Measurements from ENCODE around the gene TIGAR. TPM values are rescaled to one million over a fixed set of nuclear protein-coding genes. Genes with fewer than 3 reads are reported as not detected.

The TIGAR gene
- total RNA-seq, 2 experiments from 2014 or later = 8.2 to 8.7 TPM

GRCh38 chr12:4273652-4274395 is 47.2 kb upstream of the TIGAR start, which contains the start of gene CCND2:
Gene CCND2, plus strand, starts transcription at chr12:4273762. Its CDS starts 279 bp downstream, at chr12:4274041.
- Mint-ChIP-seq H3K9me3 (no peaks in the 10 kb centered on the region), H3K27me3 (no peaks in the 10 kb centered on the region), H3K4me1 (ENCODE audit: low read depth) (peaks cover 18% of the 10 kb centered on the region), H3K36me3 (ENCODE audit: low read depth) (peaks cover 54% of the 10 kb centered on the region), H3K27ac (peak within 1 kb of the TSS; percentile 100), H3K4me3 (peak within 1 kb of the TSS; percentile 100)
- ChIA-PET POLR2A (interaction anchor here (0.9 to 17.2 kb wide), 17 partner anchors 9 to 380 kb away, joined by 3 to 375 read pairs (median 5); no protein-coding TSS in a partner anchor), CTCF (interaction anchor here (0.7 to 1.7 kb wide), 5 partner anchors 9 to 388 kb away, joined by 3 to 5 read pairs (median 4); no protein-coding TSS in a partner anchor)
- intact Hi-C loops (cut with micrococcal nuclease) = loop anchor here (2.0 to 5.0 kb wide), 3 partner anchors 131 to 402 kb away; partner anchors contain the start of gene PARP11
- TF ChIP-seq CTCF (IDR thresholded peaks at IDR 0.05) = no peak
- ATAC-seq = peak; percentile 26
- DNase-seq = peak; percentile 90

- ChIA-PET CTCF (interaction anchor here (1.0 to 5.2 kb wide), 6 partner anchors 10 to 280 kb away, joined by 3 to 136 read pairs (median 28); no protein-coding TSS in a partner anchor), POLR2A (interaction anchor here (0.9 to 17.2 kb wide), 13 partner anchors 9 to 303 kb away, joined by 3 to 375 read pairs (median 8); no protein-coding TSS in a partner anchor)
- TF ChIP-seq CTCF (IDR thresholded peaks at IDR 0.05) = no peak
- Mint-ChIP-seq H3K27ac (peak overlapping the region; percentile 100), H3K27me3 (no peaks in the 10 kb centered on the region), H3K36me3 (ENCODE audit: low read depth) (peaks cover 61% of the 10 kb centered on the region), H3K9me3 (no peaks in the 10 kb centered on the region), H3K4me3 (peak overlapping the region; percentile 100), H3K4me1 (ENCODE audit: low read depth) (peaks cover 25% of the 10 kb centered on the region)
- ATAC-seq (no peak), DNase-seq (no peak)
- intact Hi-C loops (cut with micrococcal nuclease) = loop anchor here (5.0 kb wide), 2 partner anchors 277 to 402 kb away; partner anchors contain the start of gene PARP11
Observed at GRCh38 chr12:4274396-4275015, 46.5 kb upstream of the TIGAR start.

- Mint-ChIP-seq H3K9me3 (no peaks in the 10 kb centered on the region), H3K36me3 (ENCODE audit: low read depth) (peaks cover 69% of the 10 kb centered on the region), H3K27ac (peak overlapping the region; percentile 100), H3K4me3 (peak overlapping the region; percentile 100), H3K27me3 (no peaks in the 10 kb centered on the region), H3K4me1 (ENCODE audit: low read depth) (peaks cover 33% of the 10 kb centered on the region)
- TF ChIP-seq CTCF (IDR thresholded peaks at IDR 0.05) = no peak
- CTCF ChIA-PET = interaction anchor here (0.7 to 5.2 kb wide), 21 partner anchors 7 to 390 kb away, joined by 3 to 136 read pairs (median 16); no protein-coding TSS in a partner anchor
- ATAC-seq = no peak
- POLR2A ChIA-PET = interaction anchor here (0.9 to 17.2 kb wide), 21 partner anchors 6 to 406 kb away, joined by 3 to 375 read pairs (median 4); partner anchors contain the start of gene PARP11
- DNase-seq = no peak
- intact Hi-C loops (cut with micrococcal nuclease) = loop anchor here (5.0 kb wide), 1 partner anchor 278 kb away; no protein-coding TSS in a partner anchor
Observed at GRCh38 chr12:4275016-4275869, 45.8 kb upstream of the TIGAR start.

GRCh38 chr12:4275870-4276301 is 45.1 kb upstream of the TIGAR start:
- no peaks in the 10 kb centered on the region for H3K27me3 Mint-ChIP-seq
- no peak for TF ChIP-seq CTCF (IDR thresholded peaks at IDR 0.05)
- CTCF ChIA-PET = interaction anchor here (0.7 to 5.2 kb wide), 37 partner anchors 8 to 391 kb away, joined by 3 to 136 read pairs (median 7); no protein-coding TSS in a partner anchor

More at GRCh38 chr12:4275870-4276301, 45.1 kb upstream of the TIGAR start:
- intact Hi-C loops (cut with micrococcal nuclease) = loop anchor here (2.0 to 5.0 kb wide), 3 partner anchors 163 to 391 kb away; no protein-coding TSS in a partner anchor
- H3K36me3 Mint-ChIP-seq (ENCODE audit: low read depth) = peaks cover 73% of the 10 kb centered on the region
- POLR2A ChIA-PET = interaction anchor here (0.9 to 17.2 kb wide), 24 partner anchors 7 to 406 kb away, joined by 3 to 375 read pairs (median 6); partner anchors contain the start of gene PARP11
- H3K27ac Mint-ChIP-seq = peak overlapping the region; percentile 100
- H3K4me3 Mint-ChIP-seq = peak overlapping the region; percentile 100
- no peaks in the 10 kb centered on the region for H3K9me3 Mint-ChIP-seq
- ATAC-seq = no peak
- peaks cover 39% of the 10 kb centered on the region for H3K4me1 Mint-ChIP-seq (ENCODE audit: low read depth)
- DNase-seq = no peak

All from activated CD8-positive, alpha-beta T cell treated with anti-CD3 and anti-CD28 coated beads for 36 hours (primary cell).